CD4-positive, alpha-beta T cell treated with Interleukin-2 at 100 ng/mL for 4 hours (primary cell): ENCODE results near the gene SERPINE2.

Experiments used
- DNase-seq: peaks from one replicate; pipeline ENCODE4 v3.0.0-alpha.2; 2020; ENCODE audit warnings: low spot score

The SERPINE2 gene

DNA sequence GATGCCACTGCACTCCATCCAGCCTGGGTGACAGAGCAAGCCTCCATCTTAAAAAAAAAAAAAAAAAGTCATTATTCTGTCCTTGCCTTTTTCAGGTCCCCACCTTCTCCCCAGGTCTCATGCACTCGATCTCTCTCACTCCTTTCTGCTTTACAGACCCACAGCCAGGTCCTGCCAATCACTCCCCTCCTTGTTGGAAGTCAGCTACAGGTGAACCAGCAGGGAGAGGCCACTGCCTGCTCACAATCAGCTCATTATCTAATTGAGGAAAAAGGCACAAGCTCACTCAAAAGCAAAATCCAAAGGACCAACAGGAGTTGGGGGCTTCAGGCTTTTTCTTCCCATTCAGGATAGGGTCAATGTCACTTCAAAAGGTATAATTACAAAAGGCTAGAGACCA is 96.0 kb downstream of the SERPINE2 start:
- no peak for DNase-seq

DNA sequence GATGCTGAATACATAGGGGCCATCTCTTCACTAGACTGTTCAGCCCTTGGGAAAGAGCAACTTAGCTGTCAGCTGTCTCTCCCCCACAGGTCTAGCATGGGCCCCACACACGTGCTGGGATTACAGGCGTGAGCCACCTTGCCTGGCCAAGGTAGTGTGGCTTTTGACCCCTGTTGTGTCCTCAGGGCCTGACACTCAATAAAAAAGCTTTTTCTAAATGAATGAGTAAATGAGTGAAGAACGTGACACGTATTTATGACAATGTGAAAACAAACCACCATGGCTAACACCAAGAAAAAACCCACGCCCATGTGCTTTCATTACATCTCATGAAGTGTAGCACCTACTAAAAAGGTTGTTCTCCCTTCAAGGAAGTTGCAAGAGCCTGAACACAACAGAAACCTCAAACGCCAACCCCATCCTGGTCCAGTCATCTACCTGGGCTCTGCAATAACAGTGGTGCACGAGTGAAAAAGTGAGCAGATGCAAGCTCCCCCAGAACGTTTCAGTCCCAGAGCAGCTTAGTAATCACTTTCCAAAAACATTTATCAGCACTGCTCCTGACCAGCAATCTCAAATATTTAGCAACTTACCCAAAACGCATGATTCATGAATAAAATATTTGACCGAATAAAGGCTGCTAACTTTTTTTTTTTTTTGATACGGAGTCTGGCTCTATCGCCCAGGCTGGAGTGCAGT is 97.4 kb downstream of the SERPINE2 start:
- peak; percentile 81 for DNase-seq

DNA sequence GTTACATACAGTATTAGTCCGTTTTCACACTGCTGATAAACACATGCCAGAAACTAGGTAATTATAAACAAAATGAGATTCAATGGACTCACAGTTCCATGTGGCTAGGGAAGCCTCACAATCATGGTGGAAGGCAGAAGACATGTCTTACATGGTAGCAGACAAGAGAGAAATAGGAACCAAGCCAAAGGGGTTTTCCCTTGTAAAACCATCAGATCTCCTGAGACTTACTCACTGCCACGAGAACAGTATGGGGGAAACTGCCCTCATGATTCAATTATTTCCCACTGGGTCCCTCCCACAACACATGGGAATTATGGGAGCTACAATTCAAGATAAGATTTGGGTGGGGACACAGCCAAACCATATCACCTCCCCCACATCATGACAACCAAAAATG is 99.6 kb downstream of the SERPINE2 start:
- peak; percentile 24 for DNase-seq

DNA sequence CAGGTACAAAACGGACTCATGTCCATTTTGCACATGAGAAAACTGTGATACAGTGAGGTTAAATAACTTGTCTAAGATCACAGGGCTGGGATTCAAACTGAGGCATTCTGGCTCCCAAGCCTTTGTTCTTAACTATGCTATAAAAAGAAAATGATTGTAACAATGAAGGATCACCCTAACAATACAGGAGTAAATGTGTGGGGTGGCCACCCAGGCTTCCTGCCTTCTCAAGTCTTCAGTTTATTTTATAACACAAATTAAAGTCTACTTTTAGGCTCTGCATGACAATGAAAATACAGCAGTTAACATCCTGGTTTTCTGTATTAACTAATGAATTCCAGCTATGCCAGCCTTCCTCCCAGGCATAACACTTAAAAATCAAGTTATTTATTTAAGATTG is 101.6 kb downstream of the SERPINE2 start:
- no peak for DNase-seq

DNA sequence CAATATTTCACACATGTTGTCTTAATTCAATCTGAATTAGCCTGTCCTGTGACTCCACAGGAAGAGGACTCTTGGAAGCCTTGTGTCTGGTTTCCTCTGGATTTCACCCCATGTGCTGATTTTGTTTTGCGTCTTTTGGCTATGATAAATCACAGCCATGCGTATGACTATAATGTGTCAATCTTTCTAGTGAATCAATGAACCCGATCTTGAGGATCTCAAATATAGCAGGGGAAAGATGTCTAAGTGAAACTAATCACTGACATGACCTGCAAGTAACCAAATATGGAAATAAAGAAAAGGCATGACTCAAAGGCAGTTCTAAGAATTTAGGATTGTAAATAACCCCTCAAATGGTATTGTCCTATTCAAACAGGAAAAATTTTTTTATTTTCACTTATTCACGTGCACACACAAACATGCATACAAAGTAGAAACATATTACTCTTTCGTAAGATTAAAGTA is 102.2 kb downstream of the SERPINE2 start:
- DNase-seq: peak; percentile 49

GRCh38 chr2:223935459-223936125 is 103.5 kb downstream of the SERPINE2 start:
- DNase-seq: no peak

- DNase-seq: no peak
Observed at GRCh38 chr2:223934870-223935269, 104.2 kb downstream of the SERPINE2 start.

GRCh38 chr2:223932816-223933800 is 106.0 kb downstream of the SERPINE2 start:
- no peak for DNase-seq

GRCh38 chr2:223930103-223930976 is 108.7 kb downstream of the SERPINE2 start:
- no peak for DNase-seq

- DNase-seq: peak; percentile 42
Observed at GRCh38 chr2:223929571-223930102, 109.4 kb downstream of the SERPINE2 start.

DNA sequence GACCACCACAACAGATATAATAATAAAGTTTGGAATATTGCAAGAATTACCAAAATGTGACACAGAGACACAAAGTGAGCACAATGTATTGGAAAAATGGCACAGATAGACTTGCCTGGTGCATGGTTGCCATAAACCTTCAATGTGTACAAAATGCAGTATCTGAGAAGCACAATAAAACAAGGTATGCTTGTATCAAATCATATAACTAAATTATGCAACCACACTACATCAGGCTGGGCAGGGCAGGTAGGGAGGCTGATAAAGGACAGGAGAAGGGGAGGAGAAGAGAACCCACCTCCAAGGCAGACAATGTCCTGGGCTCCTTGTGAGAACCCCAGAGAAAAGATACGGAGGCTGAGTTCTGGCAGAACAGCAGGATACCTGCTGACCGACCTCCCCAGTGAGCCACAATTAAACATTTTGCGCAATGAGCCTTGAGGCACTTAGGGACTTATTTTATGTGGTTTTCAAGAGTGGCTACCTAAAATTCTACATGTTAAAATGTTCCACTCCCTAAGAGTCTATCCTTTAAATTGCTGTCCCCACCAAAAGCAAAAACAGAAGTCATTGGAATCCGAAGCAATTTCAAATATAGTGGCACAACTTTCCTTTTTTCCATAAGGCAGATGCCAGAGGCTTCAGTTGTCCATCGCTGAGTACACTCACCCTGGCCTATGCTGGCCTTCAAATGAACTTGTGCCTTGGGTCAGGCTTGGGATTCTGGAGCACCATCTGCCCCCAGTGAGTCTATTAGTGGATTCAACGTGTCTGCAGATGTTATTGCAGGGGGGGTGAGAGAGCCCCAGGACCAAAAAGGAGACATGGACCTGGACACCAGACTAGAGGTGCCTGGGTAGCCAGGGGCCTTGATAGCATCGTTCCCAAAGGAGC is 110.7 kb downstream of the SERPINE2 start:
- no peak for DNase-seq

- DNase-seq: no peak
Observed at GRCh38 chr2:223925106-223925505, 114.0 kb downstream of the SERPINE2 start.
